ENCODE data around the gene USF3. TPM values are rescaled to one million over a fixed set of nuclear protein-coding genes. Genes with fewer than 3 reads are reported as not detected.

Gene USF3, protein sequence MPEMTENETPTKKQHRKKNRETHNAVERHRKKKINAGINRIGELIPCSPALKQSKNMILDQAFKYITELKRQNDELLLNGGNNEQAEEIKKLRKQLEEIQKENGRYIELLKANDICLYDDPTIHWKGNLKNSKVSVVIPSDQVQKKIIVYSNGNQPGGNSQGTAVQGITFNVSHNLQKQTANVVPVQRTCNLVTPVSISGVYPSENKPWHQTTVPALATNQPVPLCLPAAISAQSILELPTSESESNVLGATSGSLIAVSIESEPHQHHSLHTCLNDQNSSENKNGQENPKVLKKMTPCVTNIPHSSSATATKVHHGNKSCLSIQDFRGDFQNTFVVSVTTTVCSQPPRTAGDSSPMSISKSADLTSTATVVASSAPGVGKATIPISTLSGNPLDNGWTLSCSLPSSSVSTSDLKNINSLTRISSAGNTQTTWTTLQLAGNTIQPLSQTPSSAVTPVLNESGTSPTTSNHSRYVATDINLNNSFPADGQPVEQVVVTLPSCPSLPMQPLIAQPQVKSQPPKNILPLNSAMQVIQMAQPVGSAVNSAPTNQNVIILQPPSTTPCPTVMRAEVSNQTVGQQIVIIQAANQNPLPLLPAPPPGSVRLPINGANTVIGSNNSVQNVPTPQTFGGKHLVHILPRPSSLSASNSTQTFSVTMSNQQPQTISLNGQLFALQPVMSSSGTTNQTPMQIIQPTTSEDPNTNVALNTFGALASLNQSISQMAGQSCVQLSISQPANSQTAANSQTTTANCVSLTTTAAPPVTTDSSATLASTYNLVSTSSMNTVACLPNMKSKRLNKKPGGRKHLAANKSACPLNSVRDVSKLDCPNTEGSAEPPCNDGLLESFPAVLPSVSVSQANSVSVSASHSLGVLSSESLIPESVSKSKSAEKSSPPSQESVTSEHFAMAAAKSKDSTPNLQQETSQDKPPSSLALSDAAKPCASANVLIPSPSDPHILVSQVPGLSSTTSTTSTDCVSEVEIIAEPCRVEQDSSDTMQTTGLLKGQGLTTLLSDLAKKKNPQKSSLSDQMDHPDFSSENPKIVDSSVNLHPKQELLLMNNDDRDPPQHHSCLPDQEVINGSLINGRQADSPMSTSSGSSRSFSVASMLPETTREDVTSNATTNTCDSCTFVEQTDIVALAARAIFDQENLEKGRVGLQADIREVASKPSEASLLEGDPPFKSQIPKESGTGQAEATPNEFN (N-terminal part only)
- 5.3 and 8.1 TPM in 2 replicates for total RNA-seq

DNA sequence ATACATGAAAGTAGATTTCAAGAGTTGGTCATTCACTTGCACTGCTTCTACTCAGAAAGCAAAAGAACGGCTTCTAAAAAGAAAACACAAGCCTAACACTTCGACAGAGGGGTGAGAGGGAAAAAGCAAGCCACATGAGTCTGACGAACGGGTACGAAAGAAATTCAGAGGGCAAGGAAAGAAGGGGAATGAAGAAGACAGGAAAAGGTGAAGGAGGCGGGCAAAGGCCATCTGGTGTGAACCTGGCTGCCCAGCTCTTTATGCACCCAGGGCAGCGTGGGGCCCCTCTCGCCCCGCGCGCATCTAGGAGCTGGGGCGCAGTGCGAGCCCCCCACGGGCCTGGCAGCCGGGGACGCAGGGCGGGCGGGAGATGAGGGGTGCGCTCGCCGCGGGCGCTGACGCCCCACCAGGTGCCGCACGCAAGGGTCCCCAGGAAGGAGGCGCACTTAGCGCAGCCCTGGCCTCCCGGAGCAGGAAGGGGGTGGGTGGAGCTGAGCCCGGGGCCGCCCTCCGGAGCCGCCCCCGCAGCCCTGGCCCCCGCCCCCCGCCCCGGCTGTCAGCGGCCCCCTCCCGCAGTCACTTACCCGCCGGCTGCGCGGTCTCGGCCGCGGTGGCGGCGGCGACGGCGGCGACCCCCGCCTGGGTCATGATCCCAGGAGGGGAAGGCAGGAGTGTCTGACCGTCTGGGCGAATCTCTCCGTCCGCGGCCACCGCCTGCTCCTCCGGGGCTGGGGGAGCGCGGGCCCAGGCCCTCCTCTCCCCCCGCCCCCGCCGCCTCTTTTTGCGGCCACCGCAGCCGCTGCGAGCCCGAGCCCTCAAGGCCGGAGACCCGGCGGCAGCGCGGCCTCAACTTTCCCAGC is at the start of gene USF3:
USF3 (minus strand) TSS at position 857 of the 860 bp plus-strand sequence. CDS start 21,764 bp downstream, outside the sequence.

DNA sequence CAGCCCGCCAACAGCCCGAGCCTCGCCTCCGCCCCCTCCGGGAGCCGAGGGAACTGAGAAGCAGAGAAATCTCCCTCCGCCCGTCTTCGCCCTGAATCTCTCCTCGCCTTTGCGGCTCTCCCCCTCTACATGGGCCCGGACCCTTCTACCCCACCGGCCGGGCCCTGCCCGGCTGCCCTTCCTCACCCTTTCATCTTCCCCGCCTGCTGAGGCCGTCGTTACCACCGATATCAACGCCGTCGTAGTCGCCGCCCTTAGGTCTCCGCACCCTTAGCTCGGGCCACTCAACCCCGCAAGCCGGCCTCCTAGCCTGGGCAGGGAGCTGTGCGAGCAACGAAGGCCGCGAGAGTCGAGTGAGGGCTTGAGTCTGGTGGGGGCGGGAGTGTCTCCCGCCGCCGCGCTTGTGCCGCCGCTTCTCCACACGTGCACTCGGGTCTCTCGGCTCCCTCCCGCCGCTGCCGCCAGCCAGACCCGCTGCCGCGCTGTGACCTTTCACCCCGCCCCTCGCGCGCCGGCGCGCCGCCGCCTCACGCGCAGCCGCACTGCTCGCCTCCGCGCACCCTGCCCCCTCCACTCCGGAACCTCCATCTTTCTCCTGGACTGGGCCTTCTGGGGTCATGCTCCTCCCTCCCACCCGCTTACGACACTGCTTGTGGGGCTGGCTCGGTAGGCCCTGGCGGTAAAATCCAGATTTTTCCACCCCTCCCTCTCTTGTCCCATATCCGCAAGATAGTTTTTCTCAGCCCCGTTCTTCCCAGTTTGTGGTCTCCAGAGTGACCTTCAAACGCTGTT is 49.5 kb upstream of the USF3 start, which contains the start of gene NAA50:
NAA50 (minus strand) TSS at position 494 of the 792 bp plus-strand sequence; CDS start at position 194, 300 bp downstream.

Other genes starting within 250 kb of the USF3 start
- gene SPICE1, start 181.5 kb downstream of the USF3 start, total RNA-seq: 27.3 and 33.2 TPM in 2 replicates
- gene SIDT1, start 164.1 kb downstream of the USF3 start, total RNA-seq: not detected in 2 replicates
- gene NAA50, start 49.6 kb upstream of the USF3 start, total RNA-seq: 124 and 184 TPM in 2 replicates
- 75.0 and 123 TPM in 2 replicates for gene ATP6V1A, start 50.4 kb upstream of the USF3 start, total RNA-seq
- 2.1 and 6.6 TPM in 2 replicates for gene GRAMD1C, start 142.1 kb upstream of the USF3 start, total RNA-seq

Measured in smooth muscle cell of the umbilical artery (primary cell).